Measurements from ENCODE around the gene NRDC.
"Not testable (repeated sequence)": the region's sequence is repeated elsewhere in the genome, so short reads cannot be mapped to it uniquely, and the experiment has no call there.

NRDC gene

GRCh38 chr1:51840743-51841461 lies 37.6 kb downstream of the NRDC start:
- no peak for DNase-seq

GRCh38 chr1:51840182-51840581 lies 38.3 kb downstream of the NRDC start:
- no peak for DNase-seq

GRCh38 chr1:51839094-51839493 lies 39.4 kb downstream of the NRDC start:
- no peak for DNase-seq

GRCh38 chr1:51837243-51837642 lies 41.3 kb downstream of the NRDC start:
- no peak for DNase-seq

GRCh38 chr1:51833700-51834099 lies 44.8 kb downstream of the NRDC start:
- DNase-seq: no peak

- no peak for DNase-seq
These were observed 49.5 kb downstream of the NRDC start for GRCh38 chr1:51829058-51829457.

- DNase-seq: no peak
These were observed 58.7 kb downstream of the NRDC start for GRCh38 chr1:51819810-51820209.

- DNase-seq: not testable (repeated sequence)
These were observed 59.5 kb downstream of the NRDC start for GRCh38 chr1:51819021-51819420.

- DNase-seq: no peak
These were observed 60.0 kb downstream of the NRDC start for GRCh38 chr1:51818487-51818886.

GRCh38 chr1:51814513-51814912 lies 64.0 kb downstream of the NRDC start:
- no peak for DNase-seq

- no peak for DNase-seq
These were observed 79.2 kb downstream of the NRDC start for GRCh38 chr1:51799372-51799771.

- DNase-seq: no peak
These were observed 83.7 kb downstream of the NRDC start for GRCh38 chr1:51794868-51795267.

GRCh38 chr1:51794260-51794659 lies 84.3 kb downstream of the NRDC start:
- DNase-seq: no peak

GRCh38 chr1:51792864-51793263 lies 85.7 kb downstream of the NRDC start:
- DNase-seq: no peak

- DNase-seq: no peak
These were observed 86.6 kb downstream of the NRDC start for GRCh38 chr1:51791888-51792287.

- DNase-seq: no peak
These were observed 88.1 kb downstream of the NRDC start for GRCh38 chr1:51790385-51790784.

- no peak for DNase-seq
These were observed 89.2 kb downstream of the NRDC start for GRCh38 chr1:51789342-51789741.

- no peak for DNase-seq
These were observed 89.6 kb downstream of the NRDC start for GRCh38 chr1:51788938-51789337.

GRCh38 chr1:51784997-51785421 lies 93.5 kb downstream of the NRDC start:
- no peak for DNase-seq

- DNase-seq: no peak
These were observed 97.6 kb downstream of the NRDC start for GRCh38 chr1:51780927-51781326.

- DNase-seq: no peak
These were observed 102.1 kb downstream of the NRDC start for GRCh38 chr1:51776408-51776807.

- DNase-seq: no peak
These were observed 109.4 kb downstream of the NRDC start for GRCh38 chr1:51768971-51769588.

- DNase-seq: no peak
These were observed 117.2 kb downstream of the NRDC start for GRCh38 chr1:51761351-51761750.

- no peak for DNase-seq
These were observed 117.7 kb downstream of the NRDC start for GRCh38 chr1:51760872-51761271.

GRCh38 chr1:51758310-51758709 lies 120.2 kb downstream of the NRDC start:
- DNase-seq: no peak

Data from stimulated activated CD4-positive, alpha-beta T cell treated with anti-CD3 and anti-CD28 coated beads, Interleukin-1b, Interleukin-23, amount 100 ng/mL, for 48 hours (primary cell).